Bronchial epithelial cell (primary cell): ENCODE measurements around the gene ZFYVE16. TPM values are rescaled to one million over a fixed set of nuclear protein-coding genes. Genes with fewer than 3 reads are reported as not detected.
"Not testable (repeated sequence)": the region's sequence is repeated elsewhere in the genome, so short reads cannot be mapped to it uniquely, and the experiment has no call there.

Source experiments
- DNase-seq: peaks from one replicate; pipeline ENCODE4 v3.0.0-alpha.2; 2010; ENCODE audit warnings: low read depth
- FAIRE-seq: peaks from 2 replicates; lab custom pipeline; 2011; peaks lifted over from hg19 to GRCh38; lab: Jason Lieb, UNC
- H3K27me3 ChIP-seq: 2 replicates; pipeline ENCODE4 v1.5.1; 2011; ENCODE audit warnings: low read length; ENCODE audit not compliant: control insufficient read depth, insufficient read depth
- H3K36me3 ChIP-seq: 2 replicates; pipeline ENCODE4 v1.5.1; 2011; ENCODE audit warnings: low read length; ENCODE audit not compliant: control insufficient read depth, insufficient read depth
- H3K4me3 ChIP-seq: 2 replicates; pipeline ENCODE4 v1.5.1; 2011; ENCODE audit warnings: mild to moderate bottlenecking, low read depth, low read length, control low read depth
- total RNA-seq: library from RNA; depleted of rRNA; stranded (reverse); fragments of >200 nt; gene quantifications from 2 replicates; pipeline ENCODE4 v1.2.1, GENCODE V29; 2014
- TF ChIP-seq, protein P1 (sequence below): IDR thresholded peaks from 2 replicates; pipeline ENCODE4 v1.5.1; 2011; ENCODE audit warnings: mild to moderate bottlenecking, moderate library complexity, low read length, control low read depth, inconsistent platforms; ENCODE audit not compliant: insufficient read depth, severe bottlenecking

Gene ZFYVE16
- total RNA-seq, 1 donor from 2014 or later: 16.8 TPM

GRCh38 chr5:80463269-80463668, 55.4 kb downstream of the ZFYVE16 start:
- Histone ChIP-seq H3K27me3 (no peaks in the 10 kb centered on the region), H3K4me3 (no peak overlapping the region), H3K36me3 (no peaks in the 10 kb centered on the region)
- DNase-seq (no peak), FAIRE-seq (no peak)
- TF ChIP-seq, protein P1, sequence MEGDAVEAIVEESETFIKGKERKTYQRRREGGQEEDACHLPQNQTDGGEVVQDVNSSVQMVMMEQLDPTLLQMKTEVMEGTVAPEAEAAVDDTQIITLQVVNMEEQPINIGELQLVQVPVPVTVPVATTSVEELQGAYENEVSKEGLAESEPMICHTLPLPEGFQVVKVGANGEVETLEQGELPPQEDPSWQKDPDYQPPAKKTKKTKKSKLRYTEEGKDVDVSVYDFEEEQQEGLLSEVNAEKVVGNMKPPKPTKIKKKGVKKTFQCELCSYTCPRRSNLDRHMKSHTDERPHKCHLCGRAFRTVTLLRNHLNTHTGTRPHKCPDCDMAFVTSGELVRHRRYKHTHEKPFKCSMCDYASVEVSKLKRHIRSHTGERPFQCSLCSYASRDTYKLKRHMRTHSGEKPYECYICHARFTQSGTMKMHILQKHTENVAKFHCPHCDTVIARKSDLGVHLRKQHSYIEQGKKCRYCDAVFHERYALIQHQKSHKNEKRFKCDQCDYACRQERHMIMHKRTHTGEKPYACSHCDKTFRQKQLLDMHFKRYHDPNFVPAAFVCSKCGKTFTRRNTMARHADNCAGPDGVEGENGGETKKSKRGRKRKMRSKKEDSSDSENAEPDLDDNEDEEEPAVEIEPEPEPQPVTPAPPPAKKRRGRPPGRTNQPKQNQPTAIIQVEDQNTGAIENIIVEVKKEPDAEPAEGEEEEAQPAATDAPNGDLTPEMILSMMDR: no peak

DNA sequence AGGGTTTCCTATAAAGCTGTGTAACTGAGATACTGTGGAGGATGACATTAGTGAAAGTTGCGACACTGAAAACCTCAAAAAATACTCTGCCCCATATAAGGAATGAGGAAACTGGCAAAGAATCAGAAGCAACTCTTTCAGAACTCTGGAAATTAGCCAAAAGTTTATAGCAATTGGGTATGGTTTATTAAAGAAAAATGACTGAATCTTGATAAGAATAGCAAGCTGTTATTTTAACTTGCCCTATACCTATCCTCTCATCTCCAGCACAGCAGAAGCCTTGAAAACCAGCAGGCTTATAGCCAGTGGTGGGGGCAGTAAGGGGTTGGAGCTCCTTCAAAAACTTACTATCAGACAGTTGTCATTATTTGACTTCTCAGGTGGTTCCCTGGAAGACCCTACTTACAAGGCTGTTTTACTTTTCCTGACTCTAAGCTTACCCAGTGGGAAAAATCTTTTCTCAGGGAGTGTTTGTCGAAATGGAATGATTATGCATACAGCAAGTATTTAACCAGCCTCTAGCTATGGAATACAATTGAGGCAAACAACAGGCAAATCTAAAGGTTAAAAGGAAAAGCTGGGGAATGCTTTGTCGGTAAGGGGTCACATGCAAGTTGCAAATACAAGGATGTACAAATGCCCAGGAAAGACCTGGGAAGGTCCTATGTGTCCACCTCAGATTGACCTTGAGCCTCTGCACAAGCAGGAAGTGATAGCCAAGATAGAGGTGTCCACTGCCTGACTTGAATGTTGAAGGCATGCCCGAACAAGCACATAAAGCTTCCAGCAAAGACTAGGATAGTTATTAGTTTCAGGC, 59.0 kb downstream of the ZFYVE16 start:
- FAIRE-seq: peak; percentile 55
- H3K27me3 ChIP-seq: no peaks in the 10 kb centered on the region
- no peak overlapping the region for H3K4me3 ChIP-seq
- H3K36me3 ChIP-seq: no peaks in the 10 kb centered on the region
- TF ChIP-seq, protein P1: no peak
- peak; percentile 80 for DNase-seq

GRCh38 chr5:80468131-80468530, 60.3 kb downstream of the ZFYVE16 start:
- Histone ChIP-seq H3K36me3 (no peaks in the 10 kb centered on the region), H3K27me3 (no peaks in the 10 kb centered on the region), H3K4me3 (no peak overlapping the region)
- TF ChIP-seq, protein P1: no peak
- DNase-seq (peak; percentile 16), FAIRE-seq (no peak)

- not testable (repeated sequence) for H3K27me3 ChIP-seq, FAIRE-seq, H3K4me3 ChIP-seq, DNase-seq, H3K36me3 ChIP-seq
Observed at GRCh38 chr5:80470631-80471030, 62.8 kb downstream of the ZFYVE16 start.

- H3K36me3 ChIP-seq: peaks cover 2% of the 10 kb centered on the region
- no peak overlapping the region for H3K4me3 ChIP-seq
- DNase-seq (no peak), FAIRE-seq (no peak)
- TF ChIP-seq, protein P1: no peak
- no peaks in the 10 kb centered on the region for H3K27me3 ChIP-seq
Observed at GRCh38 chr5:80474929-80475328, 67.1 kb downstream of the ZFYVE16 start.

- TF ChIP-seq, protein P1: no peak
- Histone ChIP-seq H3K4me3 (no peak overlapping the region), H3K36me3 (peaks cover 1% of the 10 kb centered on the region), H3K27me3 (no peaks in the 10 kb centered on the region)
- DNase-seq (peak; percentile 82), FAIRE-seq (no peak)
Observed at GRCh38 chr5:80479713-80480112, 71.8 kb downstream of the ZFYVE16 start.
